GM21529 (cell line): ENCODE data around the gene PIK3R1.

Experiments used
- ATAC-seq: cut with Tn5 transposase; IDR thresholded peaks from one replicate; pipeline ENCODE4 v1.9.1; 2021; ENCODE audit not compliant: unreplicated experiment

PIK3R1 gene

GRCh38 chr5:68215208-68215897 lies at the start of gene PIK3R1:
PIK3R1 (plus strand) TSS chr5:68215756; CDS start chr5:68226676, 10,920 bp downstream.
- ATAC-seq = peak; percentile 78

DNA sequence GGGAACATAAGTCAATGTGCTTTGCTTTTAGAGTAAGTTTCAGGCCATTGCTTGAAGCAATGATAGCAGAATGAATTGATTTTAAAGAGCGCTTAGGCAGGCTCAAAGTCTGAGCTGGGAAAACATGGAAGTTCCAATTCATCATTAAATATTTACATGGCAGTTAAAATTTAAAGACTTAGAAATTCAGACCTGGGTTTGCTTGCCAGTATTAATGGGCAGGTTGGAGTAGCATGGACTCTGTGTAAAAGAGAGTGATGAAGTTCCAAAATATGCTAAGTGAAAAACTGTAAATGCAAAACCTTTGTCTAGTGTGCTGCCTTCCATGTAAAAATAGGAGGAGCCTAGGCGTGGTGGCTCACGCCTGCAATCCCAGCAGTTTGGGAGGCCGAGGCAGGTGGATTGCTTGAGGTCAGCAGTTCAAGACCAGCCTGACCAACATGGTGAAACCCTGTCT lies 48.3 kb upstream of the PIK3R1 start:
- ATAC-seq = no peak

DNA sequence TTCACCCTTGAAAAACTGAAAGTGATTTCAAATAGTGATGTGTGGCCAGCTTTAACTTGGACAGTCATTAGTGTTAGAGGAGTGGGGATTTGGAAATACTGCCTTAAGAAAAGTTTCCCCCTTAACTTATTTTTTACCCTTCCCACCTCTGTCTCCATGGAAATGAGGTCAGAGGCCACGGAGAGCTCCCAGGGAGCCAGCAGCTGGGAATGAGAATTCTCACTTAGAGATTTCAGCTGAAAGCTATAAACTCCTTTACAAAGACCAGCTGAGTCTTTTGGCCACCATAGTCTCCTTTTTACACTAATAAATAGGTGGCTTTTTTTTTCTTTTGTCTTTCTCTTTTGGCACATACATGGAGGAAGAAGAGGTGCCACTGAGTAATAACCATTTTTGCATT lies 45.7 kb upstream of the PIK3R1 start:
- ATAC-seq = no peak

DNA sequence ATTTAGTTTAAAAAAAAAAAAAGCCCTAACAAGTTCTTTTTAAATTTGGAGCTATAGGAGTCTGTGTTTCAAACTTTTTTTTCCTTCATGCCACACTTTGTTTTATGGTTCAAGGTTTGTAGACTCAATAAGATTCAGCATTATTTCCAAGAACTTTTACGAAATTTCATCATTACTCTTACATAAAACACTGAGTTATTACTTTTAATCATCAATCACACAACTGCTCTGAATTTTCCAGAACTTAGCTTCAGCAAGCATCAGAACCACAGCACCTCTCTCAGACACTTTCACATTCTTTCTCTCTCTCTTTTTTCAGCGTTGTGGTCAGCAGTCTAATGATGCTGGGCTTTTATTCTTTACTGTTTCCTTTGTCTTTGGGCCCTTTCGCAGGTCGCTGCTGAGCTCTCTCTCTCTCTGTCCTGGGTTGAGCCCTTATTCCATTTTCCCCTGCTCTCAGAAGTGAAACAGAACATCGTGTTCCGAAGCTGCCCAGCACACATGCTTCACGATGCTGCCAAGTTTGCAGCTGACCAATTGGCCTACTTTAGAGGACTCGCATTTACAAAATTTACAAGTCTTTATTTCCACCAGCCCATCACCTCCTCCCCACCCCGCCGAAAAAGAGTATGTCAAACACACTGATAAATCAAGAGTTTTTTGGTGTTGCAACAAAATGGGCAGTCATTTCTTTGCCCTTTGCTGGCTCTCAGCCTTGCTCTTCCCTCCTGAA lies 44.6 kb upstream of the PIK3R1 start:
- ATAC-seq = no peak

- no peak for ATAC-seq
Measured at GRCh38 chr5:68172314-68172713, 43.2 kb upstream of the PIK3R1 start.

GRCh38 chr5:68173007-68173406 lies 42.5 kb upstream of the PIK3R1 start:
- ATAC-seq = no peak

DNA sequence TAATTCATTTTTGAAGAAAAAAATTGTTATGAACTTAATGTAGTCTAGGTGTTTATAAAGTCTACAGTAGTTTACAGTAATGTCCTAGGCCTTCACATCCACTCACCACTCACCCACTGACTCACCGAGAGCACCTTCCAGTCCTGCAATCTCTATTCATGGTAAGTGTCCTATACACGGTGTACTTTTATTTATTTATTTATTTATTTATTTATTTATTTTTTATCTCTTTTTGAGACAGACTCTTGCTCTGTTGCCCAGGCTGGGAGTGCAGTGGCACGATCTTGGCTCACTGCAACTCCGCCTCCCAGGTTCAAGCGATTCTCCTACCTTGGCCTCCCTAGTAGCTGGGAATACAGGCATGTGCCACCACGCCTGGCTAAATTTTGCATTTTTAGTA lies 39.3 kb upstream of the PIK3R1 start:
- no peak for ATAC-seq

- ATAC-seq = no peak
Measured at GRCh38 chr5:68176802-68177479, 38.6 kb upstream of the PIK3R1 start.

GRCh38 chr5:68177676-68178075 lies 37.9 kb upstream of the PIK3R1 start:
- ATAC-seq = no peak

GRCh38 chr5:68178579-68178978 lies 37.0 kb upstream of the PIK3R1 start:
- no peak for ATAC-seq

GRCh38 chr5:68180121-68181038 lies 35.2 kb upstream of the PIK3R1 start:
- ATAC-seq = no peak

DNA sequence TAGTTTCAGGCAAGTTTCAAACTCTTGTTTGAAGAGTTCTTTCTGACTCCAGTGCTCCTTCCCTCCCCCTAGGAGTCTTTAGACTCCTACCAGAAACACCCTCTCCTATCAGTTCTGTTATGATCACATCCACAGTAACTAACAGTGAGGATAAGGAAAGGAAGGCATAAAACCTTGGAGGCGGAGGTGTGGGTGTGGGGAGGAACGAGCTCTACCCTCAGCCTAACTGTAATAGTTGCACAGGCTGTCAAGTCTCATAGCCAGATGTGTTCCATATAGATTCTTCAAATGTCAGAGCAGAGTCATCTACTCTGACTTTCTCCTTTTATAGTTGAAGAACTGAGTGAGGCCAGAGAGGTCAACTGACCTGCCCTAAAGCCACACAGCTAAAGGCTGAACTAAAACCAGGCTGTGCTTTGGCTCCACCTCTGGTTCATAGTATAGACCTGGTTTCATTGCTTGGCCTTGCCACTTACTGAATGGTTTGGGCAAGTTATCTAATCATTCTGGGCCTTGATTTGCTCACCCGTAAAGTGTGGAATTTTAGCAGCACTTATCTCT lies 34.4 kb upstream of the PIK3R1 start:
- no peak for ATAC-seq

DNA sequence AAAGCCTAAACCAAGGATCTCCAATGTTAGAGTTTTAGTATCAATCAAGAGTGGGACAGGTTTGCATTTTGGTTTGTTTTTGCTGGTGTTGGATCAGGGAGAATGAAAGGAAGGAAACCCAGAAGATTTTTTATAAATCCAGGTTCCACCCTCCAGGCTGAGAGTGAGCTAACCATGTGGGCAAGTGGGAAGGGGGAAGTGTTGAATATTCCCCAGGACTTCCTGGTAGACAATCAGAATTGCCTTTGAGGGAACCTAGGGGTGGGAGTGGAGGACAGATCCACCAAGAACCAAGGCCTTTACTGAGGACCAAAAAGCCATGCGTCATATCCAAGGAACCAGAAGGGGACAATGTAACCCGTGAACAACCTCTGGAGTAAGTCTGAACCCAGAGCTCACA lies 33.5 kb upstream of the PIK3R1 start:
- no peak for ATAC-seq

GRCh38 chr5:68182534-68182933 lies 33.0 kb upstream of the PIK3R1 start:
- ATAC-seq = no peak

DNA sequence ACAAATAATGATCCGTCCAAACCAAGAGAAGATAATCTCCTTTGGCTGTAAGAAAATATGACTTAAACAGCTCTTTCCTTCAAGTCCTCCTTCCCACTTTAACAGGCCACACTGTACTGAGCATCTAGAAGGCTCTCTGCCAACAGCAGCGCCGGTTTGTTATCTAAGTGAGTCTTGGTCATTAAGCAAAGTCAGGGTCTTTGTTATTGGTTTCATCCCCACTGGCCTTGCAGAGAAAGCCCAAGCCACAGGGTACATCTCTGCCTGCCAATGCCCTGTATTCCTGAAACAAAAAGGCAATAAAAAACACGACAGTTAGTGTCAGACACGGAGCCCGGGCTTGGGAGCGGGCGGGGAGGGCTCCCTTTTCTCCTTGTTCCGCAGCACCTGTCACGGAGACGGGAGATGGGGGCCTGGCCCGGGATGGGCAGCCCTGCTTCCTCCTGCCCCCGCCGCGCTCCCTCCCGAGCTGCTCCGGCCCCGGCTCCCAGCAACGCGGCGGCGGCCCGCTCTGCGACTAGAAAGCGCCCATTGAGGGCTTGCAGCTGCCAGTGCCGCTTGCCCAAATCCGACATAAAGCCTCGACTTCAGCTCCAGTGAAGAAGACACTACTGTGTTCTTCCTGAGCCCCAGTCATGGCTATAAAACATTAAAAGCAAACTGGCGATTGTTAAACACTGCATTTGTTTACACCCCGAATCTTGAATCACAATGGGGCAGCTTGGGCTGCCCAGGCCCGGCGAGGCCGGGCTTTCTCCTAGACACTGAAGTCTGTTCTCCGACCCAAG lies 28.1 kb upstream of the PIK3R1 start:
- no peak for ATAC-seq

GRCh38 chr5:68189171-68189570 lies 26.4 kb upstream of the PIK3R1 start:
- ATAC-seq = no peak

- no peak for ATAC-seq
Measured at GRCh38 chr5:68189613-68190012, 25.9 kb upstream of the PIK3R1 start.

DNA sequence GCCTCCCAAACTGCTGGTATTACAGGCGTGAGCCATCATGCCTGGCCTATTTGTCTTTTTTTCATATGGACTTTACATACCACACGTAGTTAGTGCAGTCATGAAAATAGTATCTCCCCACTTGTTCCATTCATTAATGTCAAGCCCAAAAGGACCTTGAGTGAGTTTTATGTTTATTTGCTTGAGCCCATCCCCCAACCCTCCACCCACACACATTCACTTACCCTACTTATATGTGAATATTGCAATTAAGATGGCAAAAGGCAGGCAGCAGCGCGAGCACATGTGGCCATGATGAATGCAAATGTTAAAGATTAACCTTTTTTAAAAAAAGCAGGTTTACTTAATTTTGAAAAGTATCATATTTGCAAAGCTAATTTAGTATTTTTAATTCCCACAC lies 24.9 kb upstream of the PIK3R1 start:
- no peak for ATAC-seq

DNA sequence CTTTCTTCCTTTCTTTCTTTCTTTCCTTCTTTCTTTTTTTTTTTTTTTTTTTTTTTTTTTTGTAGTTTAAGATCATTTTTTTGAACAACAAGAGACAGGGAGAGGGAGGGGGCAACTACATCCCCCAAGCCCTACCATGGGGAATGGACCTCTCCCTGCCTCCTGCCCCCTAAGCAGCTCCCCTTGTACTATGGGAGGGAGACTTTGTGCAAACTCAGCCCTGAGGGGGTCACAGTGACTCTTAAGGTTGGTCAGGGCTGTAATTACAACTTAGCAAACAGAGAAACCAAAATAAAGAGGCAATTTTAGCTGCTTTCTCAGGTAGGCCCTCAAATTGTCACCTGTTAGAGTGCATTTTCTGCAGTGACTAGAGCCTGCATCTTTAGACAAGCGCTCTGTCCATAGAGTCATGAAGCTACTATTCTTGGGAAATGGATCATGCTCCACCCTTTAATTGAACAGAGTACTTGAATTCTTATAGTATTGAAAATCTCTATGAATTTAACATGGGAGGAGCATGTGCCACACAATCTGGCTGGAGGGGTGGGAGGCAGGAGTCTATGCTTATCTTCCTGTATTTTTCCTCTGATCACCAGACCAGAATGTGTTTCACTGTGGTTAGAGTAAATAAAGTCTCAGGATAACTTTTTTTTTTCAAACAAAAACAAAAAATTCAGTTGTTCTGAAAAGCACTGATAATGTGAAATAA lies 24.3 kb upstream of the PIK3R1 start:
- ATAC-seq = no peak
